HG02759 (cell line): ENCODE data around the gene MXD1.
"Not testable (repeated sequence)": the region's sequence is repeated elsewhere in the genome, so short reads cannot be mapped to it uniquely, and the experiment has no call there.

ENCODE experiments used
- ATAC-seq: cut with Tn5 transposase; IDR thresholded peaks from one replicate; pipeline ENCODE4 v1.9.1; 2021; ENCODE audit warnings: mild to moderate bottlenecking, moderate library complexity; ENCODE audit not compliant: unreplicated experiment

Gene MXD1

GRCh38 chr2:69914950-69915945 lies at the start of gene MXD1:
TSS of gene MXD1 (plus strand) at chr2:69915109. CDS start at chr2:69915331, 222 bp downstream.
- ATAC-seq, result peak; percentile 83

DNA sequence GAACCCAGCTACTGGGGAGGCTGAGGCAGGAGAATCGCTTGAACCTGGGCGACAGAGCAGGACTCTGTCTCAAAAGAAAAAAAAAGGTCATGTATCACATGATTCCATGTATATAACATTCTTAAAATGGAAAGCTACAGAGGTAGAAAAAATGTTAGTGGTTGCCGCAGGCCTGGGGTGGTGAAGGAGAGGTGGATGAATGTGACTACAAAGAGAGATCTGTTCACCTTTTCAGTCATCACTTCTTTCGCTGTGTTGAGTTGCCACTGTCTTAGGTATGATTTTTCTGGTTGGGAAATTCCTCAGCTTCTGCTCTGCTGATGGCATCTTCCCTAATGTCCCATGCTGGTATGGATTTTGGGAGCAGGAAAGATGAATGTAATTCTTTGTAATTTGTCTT lies 26.5 kb upstream of the MXD1 start:
- no peak for ATAC-seq

DNA sequence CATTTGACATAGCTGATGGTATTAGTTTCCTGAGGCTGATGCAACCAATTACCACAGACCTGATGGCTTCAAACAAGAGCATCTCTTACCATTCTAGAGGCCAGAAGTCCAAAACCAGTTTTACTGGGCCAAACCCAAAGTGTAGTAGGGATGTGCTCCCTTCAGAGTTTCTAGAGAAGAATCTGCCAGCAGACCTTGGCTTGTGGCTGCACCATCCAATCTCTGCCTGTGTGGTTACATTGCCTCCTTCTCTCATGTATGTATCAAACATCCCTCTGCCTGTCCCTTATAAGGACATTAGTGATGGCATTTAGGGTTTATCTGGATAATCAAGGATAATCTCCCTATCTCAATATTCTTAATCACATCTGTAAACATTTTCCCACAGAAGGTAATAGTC lies 25.6 kb upstream of the MXD1 start:
- ATAC-seq, result no peak

- ATAC-seq, result no peak
These were observed 24.0 kb upstream of the MXD1 start for GRCh38 chr2:69890881-69891280.

DNA sequence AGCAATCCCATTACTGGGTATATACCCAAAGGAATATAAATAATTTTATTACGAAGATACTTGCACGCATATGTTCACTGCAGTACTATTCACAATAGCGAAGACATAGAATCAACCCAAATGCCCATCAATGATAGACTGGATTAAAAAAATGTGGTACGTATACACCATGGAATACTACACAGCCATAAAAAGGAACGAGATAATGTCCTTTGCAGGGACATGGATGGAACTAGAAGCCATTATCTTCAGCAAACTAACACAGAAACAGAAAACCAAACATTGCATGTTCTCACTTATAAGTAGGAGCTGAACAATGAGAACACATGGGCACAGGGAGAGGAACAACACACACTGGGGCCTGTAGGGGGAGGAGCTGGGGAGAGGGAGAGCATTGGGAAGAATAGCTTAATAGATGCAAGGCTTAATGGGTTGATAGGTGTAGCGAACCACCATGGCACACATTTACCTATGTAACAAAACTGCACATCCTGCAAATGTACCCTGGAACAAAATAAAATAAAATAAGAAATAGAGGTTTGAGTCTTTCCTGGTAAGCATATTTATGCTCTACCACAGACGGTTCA lies 22.0 kb upstream of the MXD1 start:
- not testable (repeated sequence) for ATAC-seq

- peak; percentile 77 for ATAC-seq
These were observed 21.0 kb upstream of the MXD1 start, which contains the start of gene SNRNP27 for GRCh38 chr2:69893684-69894551. TSS of gene SNRNP27 (plus strand) at chr2:69893956. CDS start at chr2:69893985, 29 bp downstream.

GRCh38 chr2:69894737-69895136 lies 20.2 kb upstream of the MXD1 start:
- ATAC-seq, result not testable (repeated sequence)

DNA sequence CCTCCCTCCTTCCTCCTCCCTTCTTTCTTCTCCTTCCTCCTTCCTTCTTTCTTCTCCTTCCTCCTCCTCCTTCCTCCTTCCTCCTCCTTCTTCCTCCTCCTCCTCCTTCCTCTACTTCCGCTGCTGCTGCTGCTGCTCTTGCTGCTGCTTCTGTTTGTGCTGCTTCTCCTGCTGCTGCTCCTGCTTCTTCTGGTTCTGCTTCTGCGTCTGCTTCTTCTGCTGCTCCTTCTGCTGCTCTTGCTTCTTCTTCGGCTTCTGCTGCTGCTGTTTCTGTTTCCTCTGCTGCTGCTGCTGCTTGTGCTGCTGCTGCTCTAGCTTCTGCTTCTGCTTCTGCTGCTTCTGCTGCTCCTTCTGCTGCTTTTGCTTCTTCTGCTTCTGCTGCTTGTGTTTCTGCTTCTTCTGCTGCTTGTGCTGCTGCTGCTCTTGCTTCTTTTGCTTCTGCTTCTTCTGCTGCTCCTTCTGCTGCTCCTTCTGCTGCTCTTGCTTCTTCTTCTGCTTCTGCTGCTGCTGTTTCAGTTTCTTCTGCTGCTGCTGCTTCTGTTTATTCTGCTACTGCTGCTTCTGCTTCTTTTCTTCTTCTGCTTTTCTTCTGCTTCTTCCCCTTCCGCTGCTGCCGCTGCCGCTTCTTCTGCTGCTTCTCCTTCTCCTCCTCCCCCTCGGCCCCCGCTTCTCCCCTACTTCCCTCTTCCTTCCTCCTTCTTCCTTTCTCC lies 12.5 kb upstream of the MXD1 start:
- no peak for ATAC-seq

DNA sequence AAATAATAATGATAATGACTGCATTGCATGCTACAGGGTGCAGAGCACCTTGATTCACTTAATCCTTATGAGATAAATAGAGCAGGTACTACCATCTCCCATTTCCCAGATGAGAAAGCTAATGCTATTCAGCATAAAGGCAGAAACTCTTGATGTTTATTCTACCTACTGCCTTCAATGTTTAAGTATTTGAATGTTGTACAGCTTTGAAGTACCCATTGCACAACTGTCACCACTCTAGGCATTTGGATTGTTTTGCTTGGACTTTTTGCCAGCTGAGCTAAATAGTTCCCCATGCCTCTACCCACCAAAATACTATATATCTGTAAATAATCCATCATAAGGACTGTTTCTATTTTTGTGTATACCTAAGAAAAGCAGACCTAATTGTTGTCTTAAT lies 7.7 kb upstream of the MXD1 start:
- no peak for ATAC-seq

GRCh38 chr2:69911985-69912563 lies 2.8 kb upstream of the MXD1 start:
- ATAC-seq, result no peak

GRCh38 chr2:69914164-69914949 lies 552 bp upstream of the MXD1 start:
- peak; percentile 90 for ATAC-seq

- ATAC-seq, result no peak
These were observed 1.2 kb downstream of the MXD1 start for GRCh38 chr2:69916106-69916505.

GRCh38 chr2:69917852-69918251 lies 2.9 kb downstream of the MXD1 start:
- ATAC-seq, result no peak

DNA sequence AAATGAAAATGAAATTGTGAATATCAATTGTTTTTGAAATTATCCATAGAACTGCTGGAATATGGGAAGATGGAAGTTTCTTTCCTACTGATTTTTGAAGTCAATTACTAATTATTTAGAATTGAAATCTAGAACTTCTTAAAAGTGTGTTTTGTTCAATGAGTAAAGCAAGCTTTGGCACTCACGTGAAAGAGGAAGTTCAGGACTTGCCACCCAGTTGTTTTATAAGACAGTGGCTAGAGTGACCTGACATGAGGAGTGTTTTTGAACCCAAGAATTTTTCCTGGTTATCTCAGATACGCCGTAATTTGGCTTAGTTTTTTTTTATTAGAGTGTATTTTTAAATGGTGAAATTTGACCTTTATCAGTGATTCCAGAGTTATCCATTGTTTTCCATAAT lies 3.5 kb downstream of the MXD1 start:
- no peak for ATAC-seq

DNA sequence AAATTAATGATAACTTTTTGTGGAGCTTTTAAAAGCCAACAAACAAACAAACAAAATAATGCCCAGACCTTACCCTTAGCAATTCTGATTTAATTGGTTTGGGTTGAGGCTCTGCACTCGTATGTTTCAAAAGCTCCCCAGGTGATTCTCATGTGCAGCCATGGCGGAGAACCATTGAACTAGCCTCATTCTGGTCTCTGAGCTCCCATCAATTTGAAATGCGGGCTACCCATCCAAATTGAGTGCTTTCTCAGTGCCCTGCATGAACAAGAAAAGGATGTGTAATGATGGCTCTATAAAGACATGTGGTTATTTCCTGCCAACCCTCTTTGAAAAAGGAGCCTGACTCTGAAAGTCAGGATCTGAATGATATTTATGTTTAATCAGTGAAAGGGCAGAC lies 8.2 kb downstream of the MXD1 start:
- no peak for ATAC-seq

GRCh38 chr2:69926849-69927515 lies 12.1 kb downstream of the MXD1 start:
- ATAC-seq, result no peak

GRCh38 chr2:69931832-69932595 lies 17.1 kb downstream of the MXD1 start:
- ATAC-seq, result no peak

GRCh38 chr2:69932596-69932922 lies 17.6 kb downstream of the MXD1 start:
- no peak for ATAC-seq
